SK-MEL-5 (cell line): ENCODE data around the gene HINT2. TPM values are rescaled to one million over a fixed set of nuclear protein-coding genes. Genes with fewer than 3 reads are reported as not detected.

Experiments
- DNase-seq: peaks from one replicate; pipeline ENCODE4 v3.0.0-alpha.2; 2016; ENCODE audit warnings: low read depth, low spot score
- in situ Hi-C: cut with HindIII; loops from 2 replicates; pipeline ENCODE4 v1.10.0; 2016; ENCODE audit warnings: low sequenced_read_pairs, high pct_unique_total_duplicates, low pct_unique_long_range_greater_than_20kb
- total RNA-seq: library from RNA; depleted of rRNA; stranded (reverse); fragments of >200 nt; shearing (Covaris generic); gene quantifications from 2 replicates; pipeline ENCODE4 v1.2.3, GENCODE V29; 2014

Gene HINT2
- total RNA-seq, 1 experiment from 2014 or later = 26.2 TPM

GRCh38 chr9:35822926-35823325 is 8.1 kb upstream of the HINT2 start:
- no peak for DNase-seq
- in situ Hi-C loops = no loop called here

DNA sequence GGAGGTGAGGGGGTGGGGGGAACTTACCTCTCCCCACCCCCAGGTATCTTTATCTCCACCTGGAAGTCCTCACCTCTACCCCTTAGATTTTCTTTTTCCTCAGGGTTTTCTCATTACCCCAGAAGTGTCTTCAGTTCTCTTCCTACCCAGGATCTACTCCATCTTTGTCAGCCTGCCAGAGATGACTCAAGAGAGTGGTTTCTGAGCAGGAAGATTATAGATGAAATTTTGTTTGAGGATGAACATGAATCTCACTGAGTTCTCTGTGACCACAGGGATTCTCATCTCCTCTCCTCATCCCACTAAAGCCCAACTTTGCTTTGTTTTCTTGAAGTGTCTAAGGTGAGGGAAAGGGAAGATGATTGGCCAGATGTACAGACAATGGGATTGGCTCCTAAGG is 5.2 kb upstream of the HINT2 start:
- in situ Hi-C loops = no loop called here
- DNase-seq = no peak

DNA sequence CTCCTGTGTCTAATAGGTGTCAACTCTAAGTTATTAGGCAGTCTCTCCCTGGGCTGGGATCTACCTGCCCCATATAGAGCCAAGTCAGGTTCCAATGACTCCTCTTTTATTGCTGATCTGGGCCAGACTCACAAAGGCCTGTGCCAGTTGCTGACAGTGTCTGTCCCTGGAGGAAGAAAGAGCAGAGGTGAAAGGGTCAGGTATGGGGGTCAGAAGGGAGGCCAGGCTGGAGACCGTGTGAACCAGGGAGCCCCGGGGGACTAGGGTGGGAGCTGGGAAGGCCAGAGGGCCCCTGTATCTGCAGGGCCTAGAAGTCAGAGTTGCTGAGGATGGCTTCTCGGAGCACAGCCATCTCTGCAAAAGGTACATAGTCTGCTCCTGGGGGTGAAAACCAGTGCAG is 3.5 kb upstream of the HINT2 start:
- in situ Hi-C loops = no loop called here
- DNase-seq = no peak

GRCh38 chr9:35816708-35817107 is 1.9 kb upstream of the HINT2 start:
- peak; percentile 22 for DNase-seq
- in situ Hi-C loops = no loop called here

GRCh38 chr9:35814106-35814840 is 569 bp downstream of the HINT2 start:
- in situ Hi-C loops = no loop called here
- DNase-seq = peak; percentile 60

- in situ Hi-C loops = no loop called here
- DNase-seq = peak; percentile 37
Measured at GRCh38 chr9:35813434-35814105, 1.3 kb downstream of the HINT2 start.

- peak; percentile 88 for DNase-seq
- in situ Hi-C loops = no loop called here
Measured at GRCh38 chr9:35812025-35812602, 2.7 kb downstream of the HINT2 start, which contains the start of gene SPAG8. Gene SPAG8 (minus strand): TSS chr9:35812262. CDS start chr9:35812147, 115 bp downstream.

GRCh38 chr9:35811381-35812024 is 3.3 kb downstream of the HINT2 start:
- in situ Hi-C loops = no loop called here
- no peak for DNase-seq

- in situ Hi-C loops = no loop called here
Measured at GRCh38 chr9:35810122-35810521, 4.7 kb downstream of the HINT2 start.

GRCh38 chr9:35808433-35808832 is 6.4 kb downstream of the HINT2 start:
- in situ Hi-C loops = no loop called here
- no peak for DNase-seq

More at GRCh38 chr9:35810122-35810521, 4.7 kb downstream of the HINT2 start:
- DNase-seq = no peak

DNA sequence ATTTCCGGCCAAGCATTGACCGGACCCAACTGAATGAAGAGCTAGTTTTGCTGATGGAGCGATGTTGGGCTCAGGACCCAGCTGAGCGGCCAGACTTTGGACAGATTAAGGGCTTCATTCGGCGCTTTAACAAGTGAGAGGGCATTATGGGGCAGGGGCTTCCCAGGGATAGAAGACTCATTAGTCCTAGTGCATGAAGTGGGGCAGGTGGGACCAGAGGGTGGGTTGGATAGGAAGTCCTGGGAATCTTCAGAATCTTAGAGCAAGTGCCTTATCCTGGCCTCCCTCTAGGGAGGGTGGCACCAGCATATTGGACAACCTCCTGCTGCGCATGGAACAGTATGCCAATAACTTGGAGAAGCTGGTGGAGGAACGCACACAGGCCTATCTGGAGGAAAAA is 8.7 kb downstream of the HINT2 start:
- in situ Hi-C loops = no loop called here
- DNase-seq = no peak

DNA sequence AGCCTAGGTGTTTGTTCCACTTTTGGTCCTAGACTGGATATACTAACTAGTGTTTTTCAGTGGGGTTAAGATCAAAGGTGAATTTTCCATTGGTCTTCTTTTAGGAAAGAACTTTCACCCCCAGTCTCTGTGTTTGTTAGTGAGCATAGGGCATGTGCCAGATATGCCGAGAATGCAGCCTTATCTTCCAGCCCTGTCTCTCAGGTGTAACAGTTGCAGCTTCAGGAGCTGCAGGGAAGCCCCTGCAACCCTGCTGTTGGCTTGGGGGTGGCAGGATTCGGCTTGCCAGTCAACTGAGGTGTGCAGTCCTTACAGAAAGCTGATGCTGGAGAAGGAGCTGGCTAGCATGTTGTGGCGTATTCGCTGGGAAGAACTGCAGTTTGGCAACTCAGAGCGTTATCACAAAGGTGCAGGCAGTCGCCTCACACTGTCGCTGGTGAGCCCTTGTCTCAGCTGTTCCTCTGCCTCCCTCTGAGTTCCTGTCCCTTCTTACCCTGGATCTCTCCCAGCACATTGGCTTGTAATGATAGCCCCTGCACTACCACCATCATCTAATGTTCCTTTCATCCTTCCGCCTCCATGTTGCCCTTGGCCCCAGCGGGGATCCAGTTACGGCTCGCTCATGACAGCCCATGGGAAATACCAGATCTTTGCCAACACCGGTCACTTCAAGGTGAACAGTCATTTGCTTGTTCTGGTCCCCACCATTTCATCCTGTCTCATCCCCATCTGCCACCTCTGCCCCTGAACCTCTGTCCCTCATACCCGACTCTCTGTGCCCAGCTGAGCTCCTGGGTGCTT is 13.3 kb downstream of the HINT2 start:
- in situ Hi-C loops = no loop called here
- no peak for DNase-seq

- DNase-seq = no peak
- in situ Hi-C loops = no loop called here
Measured at GRCh38 chr9:35800530-35800929, 14.3 kb downstream of the HINT2 start.

- in situ Hi-C loops = no loop called here
- DNase-seq = no peak
Measured at GRCh38 chr9:35798658-35799374, 16.0 kb downstream of the HINT2 start.

DNA sequence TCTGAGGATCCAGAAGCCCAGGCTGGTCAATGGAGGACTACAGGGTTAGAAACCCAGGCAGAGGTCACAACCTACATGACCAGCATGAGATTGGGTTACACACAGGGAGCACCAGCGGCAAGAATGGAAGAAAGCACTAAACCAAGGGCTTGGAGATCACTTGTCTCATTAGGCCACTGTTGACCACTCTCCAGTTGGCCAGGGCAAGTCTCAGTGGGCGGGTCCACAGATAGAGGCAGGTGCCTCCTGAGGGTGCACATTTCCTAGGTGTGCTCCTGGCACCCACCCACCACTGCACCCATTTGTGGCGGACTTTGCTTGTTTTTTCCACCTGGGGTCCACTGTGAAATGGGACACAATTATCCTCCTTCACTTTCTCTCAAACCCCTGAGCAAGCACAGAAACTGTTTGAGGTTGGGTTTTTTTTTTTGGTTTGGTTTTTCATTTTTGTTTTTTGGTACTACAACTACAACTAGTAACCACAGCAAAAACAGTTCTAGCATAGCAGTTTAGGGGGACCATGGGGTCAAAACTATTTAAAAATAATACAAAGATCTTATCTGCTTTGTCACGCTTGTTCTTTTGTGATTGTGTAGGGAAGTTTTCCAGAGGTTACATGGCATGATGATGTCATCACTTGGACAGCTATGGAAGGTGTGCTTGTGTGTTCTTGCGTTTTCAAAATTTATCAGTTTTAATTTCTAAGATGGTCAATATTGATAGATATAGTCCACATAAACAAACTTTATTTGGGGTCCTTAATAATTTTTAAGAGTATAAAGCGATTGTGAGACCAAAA is 17.3 kb downstream of the HINT2 start:
- DNase-seq = no peak
- in situ Hi-C loops = no loop called here

GRCh38 chr9:35795695-35796094 is 19.1 kb downstream of the HINT2 start:
- no peak for DNase-seq

More at GRCh38 chr9:35795695-35796094, 19.1 kb downstream of the HINT2 start:
- in situ Hi-C loops = no loop called here
